A549 treated with Mapracorat at 1 μM for 4 hours (cell line): Measurements from ENCODE around the gene MCEE. TPM values are rescaled to one million over a fixed set of nuclear protein-coding genes. Genes with fewer than 3 reads are reported as not detected.

Experiments
- total RNA-seq: library from RNA; stranded (reverse); fragments of 200-300 nt; extraction: Qiagen RNA extraction; gene quantifications from 5 replicates; pipeline ENCODE4 v1.2.3, GENCODE V29; 2022

Gene MCEE
- 10.1 to 13.5 TPM (median 13.1 TPM) in 5 replicates for total RNA-seq

GRCh38 chr2:71130152-71130904 lies at the start of gene MCEE, which contains the start of gene MPHOSPH10:
Gene MCEE (minus strand): TSS chr2:71130229. CDS start chr2:71130219, 10 bp downstream.
Gene MPHOSPH10 (plus strand): TSS chr2:71130634. CDS start chr2:71130666, 32 bp downstream.

GRCh38 chr2:71068218-71069035 lies 61.6 kb downstream of the MCEE start, which contains the start of gene NAGK:
Gene NAGK (plus strand): TSS chr2:71068648. CDS start chr2:71068684, 36 bp downstream.

Other genes with a start within 250 kb of the MCEE start
- gene VAX2, start 229.7 kb downstream of the MCEE start, total RNA-seq: 3.4 to 5.6 TPM (median 4.4 TPM) in 5 replicates
- 2.0 to 2.7 TPM (median 2.2 TPM) in 5 replicates for gene ATP6V1B1, start 194.3 kb downstream of the MCEE start, total RNA-seq
- 0.11 to 0.30 TPM (median 0.16 TPM) in 3 of 5 replicates, not detected in the others for gene ANKRD53, start 151.6 kb downstream of the MCEE start, total RNA-seq
- 75.0 to 81.6 TPM (median 80.7 TPM) in 5 replicates for gene TEX261, start 135.4 kb downstream of the MCEE start, total RNA-seq
- gene NAGK, start 61.6 kb downstream of the MCEE start, total RNA-seq: 63.2 to 84.5 TPM (median 82.7 TPM) in 5 replicates
- 37.9 to 46.9 TPM (median 38.8 TPM) in 5 replicates for gene MPHOSPH10, start 405 bp upstream of the MCEE start, total RNA-seq
- 0.22 to 0.34 TPM (median 0.26 TPM) in 5 replicates for gene PAIP2B, start 96.9 kb upstream of the MCEE start, total RNA-seq
- gene ZNF638, start 201.6 kb upstream of the MCEE start, total RNA-seq: 49.8 to 73.4 TPM (median 58.4 TPM) in 5 replicates